ENCODE results near the gene HLF. TPM values are rescaled to one million over a fixed set of nuclear protein-coding genes. Genes with fewer than 3 reads are reported as not detected.

HLF gene
- total RNA-seq, 1 donor: 35.5 TPM

DNA sequence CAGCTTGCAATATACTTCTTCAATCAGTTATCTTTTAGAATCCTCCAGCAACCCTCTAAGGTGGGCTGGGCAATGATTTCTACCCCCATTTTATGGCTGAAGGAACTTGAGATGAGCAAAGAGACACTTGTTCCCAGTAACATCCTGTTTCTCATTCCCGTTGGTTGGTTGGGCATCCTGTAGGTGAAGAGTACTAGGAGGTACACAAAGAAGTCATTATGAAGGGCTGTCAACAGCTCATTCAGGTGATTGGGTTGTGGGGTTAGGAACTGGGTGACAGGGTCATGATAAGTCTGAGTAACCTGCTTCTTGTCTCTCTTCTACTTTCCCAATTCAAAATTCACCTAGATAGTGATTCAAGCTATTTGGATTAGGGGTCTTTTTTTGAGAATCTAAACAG is 80.4 kb downstream of the HLF start:
- no peak for DNase-seq (ENCODE audit: low read depth in 2 of 3, low spot score in 2 of 3)

DNA sequence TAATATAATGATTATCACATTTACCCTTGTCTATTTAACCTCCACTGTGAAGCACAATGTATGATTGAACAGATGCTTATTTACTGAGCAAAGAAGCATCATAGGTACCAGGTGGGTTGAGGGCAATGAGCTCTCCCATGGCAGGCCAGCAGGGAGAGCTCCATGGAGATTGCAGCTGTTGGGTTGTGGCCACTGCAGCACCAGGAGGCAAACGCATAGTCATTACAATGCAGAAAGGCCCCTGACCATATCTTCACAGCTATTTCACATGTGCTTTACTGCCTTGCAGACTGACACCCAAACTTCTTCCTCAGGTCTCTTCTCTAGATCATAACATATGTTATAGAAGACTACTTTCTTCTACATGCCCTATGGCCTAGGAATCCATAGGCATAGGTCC is 81.9 kb downstream of the HLF start:
- DNase-seq (ENCODE audit: low read depth in 2 of 3, low spot score in 2 of 3): no peak

DNA sequence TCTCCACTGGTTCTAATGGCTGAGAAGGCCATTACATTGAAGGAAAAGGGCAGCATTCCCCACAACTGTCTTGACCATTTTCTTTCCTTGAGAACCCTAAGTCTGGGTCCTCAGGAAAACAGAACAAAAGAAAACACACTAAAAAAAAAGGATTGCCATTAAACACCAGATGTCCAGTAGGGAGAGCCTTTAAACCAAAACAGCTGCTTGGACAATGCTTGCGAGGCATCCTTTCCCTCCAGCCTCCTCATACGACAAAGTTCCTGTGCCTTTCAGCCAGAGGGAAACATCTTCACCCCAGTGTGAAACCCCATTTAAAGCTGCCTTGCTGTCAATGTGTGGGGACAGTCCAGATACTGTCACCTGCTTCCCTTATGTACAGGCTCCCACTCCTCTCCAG is 82.6 kb downstream of the HLF start:
- no peak for DNase-seq (ENCODE audit: low read depth in 2 of 3, low spot score in 2 of 3)

DNA sequence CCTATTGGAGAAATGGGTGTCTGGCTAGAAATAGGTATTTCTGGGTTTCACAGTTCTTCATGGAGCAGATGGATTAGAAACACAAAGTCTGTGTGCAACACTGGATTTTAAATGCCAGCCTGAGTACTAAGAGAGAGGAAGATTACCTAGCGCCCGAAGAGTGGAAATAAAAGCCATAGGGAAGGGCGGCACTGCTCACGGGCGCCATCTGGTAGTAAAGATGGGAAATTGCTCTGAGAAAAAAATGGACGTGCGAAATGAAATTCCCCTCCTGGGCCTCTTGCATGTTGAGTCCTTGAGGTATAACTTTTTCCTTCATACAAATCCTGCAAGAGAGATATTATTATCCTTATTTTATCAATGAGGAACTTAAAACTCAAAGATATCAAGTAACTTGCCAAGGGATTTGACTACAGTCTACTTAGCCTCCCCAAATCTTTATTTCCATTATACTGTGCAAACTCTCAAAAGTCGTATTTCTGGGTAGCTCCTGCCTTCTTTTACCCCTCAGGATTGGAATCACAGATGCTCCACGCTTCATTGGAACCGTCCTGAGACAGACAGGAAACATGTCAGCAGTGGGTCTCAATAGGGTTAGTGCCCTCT is 84.1 kb downstream of the HLF start:
- DNase-seq (ENCODE audit: low read depth in 2 of 3, low spot score in 2 of 3): peak; percentile 16 to 75 (median 58)

DNA sequence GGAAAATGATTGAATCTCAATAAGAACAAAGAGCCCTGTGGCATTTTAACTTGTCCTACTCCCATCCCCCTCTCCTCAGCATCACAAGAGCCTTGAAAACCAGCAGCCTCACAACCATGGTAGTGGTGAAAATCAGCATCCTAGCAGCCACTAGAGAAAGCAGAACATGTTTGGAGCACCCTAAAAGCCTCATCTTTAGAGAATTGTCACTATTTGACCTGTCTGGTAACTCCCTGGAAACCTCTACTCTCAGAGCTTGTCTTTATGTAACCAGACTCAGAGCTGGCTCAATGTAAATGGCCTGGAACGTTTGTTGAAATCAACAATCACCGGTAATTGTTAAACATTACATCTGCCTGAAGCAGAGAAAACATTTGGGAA is 86.1 kb downstream of the HLF start:
- no peak for DNase-seq (ENCODE audit: low read depth in 2 of 3, low spot score in 2 of 3)

DNA sequence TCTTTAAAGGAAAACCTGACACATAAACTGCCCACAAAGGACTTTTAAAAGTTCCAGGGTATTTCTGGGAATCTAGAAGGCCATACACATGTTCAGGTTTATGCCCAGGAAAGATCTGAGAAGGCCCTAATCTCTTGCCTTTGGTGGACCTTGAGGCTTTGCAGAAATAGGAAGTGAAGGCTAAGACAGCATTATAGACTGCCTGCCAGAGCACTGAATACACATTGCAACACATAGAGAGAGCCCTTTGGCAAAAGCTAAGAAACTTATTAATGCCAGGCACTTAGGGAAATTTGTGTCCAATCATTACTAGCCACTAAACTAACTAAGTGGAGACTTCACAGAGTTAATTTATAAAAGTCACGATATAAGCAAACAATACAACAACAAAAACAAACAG is 86.5 kb downstream of the HLF start:
- DNase-seq (ENCODE audit: low read depth in 2 of 3, low spot score in 2 of 3): no peak

DNA sequence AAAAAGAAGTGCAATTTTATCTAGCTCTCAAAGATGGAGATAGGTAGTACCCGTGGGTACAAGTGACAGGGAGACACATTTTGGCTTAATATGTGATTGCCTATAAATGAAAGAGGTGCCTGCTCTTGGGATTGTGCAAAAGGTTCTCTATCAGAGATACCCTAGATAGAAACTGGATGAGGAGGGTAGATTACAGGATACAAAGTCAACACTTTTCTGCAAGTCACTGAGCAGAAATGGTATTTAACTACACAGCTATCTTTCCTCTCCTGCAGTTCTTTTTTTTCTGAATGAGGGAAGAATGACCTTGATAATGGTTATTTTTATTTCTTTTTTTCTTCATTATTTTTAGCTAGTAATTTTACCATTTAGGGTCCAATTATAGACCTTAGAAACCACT is 89.2 kb downstream of the HLF start:
- no peak for DNase-seq (ENCODE audit: low read depth in 2 of 3, low spot score in 2 of 3)

DNA sequence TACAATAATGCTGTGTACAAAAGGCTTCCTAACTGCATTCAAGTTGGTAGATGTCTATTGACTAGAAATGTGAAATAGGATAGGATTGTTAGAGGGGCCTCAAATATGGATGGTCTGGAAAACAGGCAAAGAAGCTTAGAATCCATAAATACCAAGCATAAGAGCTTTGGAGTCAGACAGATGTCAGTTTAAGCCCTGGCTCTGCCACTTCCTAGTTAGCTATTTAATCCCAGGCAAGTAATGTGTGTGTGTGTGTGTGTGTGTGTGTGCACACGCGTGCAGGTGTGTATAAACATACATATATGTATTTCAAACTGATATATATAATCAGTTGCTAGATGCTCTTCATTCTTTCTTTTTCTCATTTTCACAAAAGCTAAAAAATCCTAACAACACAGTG is 90.2 kb downstream of the HLF start:
- no peak for DNase-seq (ENCODE audit: low read depth in 2 of 3, low spot score in 2 of 3)

DNA sequence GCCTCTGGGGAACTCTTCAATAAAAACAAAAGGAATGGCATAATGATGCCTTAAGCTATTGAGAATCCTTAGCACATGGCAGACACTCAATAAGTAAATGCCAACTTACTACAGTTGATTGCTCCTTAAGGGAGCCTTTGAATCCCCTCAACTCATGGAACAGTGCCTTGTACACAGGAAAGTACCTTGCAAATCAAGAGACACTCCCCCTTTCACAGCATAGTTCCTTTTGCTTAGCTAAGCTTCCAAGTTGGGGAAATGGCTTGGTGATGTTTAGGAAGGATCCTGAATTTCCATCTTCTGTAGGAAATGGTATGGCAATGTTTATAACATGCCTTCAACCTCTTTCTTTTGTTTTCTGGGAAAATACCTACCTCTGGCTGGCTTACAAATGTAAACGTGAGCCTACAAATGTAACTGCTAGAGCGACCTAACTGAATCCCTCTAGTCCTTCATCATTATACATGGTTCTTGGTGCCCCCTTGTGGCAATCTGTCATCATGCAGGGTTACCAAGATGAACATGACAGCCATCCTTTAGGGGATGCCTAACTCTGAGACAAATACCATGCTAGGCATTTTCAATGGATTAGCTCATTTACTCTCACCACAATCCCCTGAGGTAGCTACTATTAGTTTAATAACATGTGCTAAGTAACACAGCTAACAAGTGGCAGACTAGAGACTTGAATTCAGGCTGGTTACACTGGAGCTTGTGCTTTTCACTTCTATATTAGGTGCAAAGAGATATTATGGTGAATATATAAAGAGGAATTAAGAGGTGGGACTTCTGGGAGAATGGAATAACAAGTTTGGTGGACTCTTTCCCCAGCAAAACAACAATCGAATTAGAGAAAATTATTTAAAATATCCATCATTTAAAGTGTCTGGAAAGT is 91.9 kb downstream of the HLF start:
- peak; percentile 21 to 88 (median 69) for DNase-seq (ENCODE audit: low read depth in 2 of 3, low spot score in 2 of 3)

DNA sequence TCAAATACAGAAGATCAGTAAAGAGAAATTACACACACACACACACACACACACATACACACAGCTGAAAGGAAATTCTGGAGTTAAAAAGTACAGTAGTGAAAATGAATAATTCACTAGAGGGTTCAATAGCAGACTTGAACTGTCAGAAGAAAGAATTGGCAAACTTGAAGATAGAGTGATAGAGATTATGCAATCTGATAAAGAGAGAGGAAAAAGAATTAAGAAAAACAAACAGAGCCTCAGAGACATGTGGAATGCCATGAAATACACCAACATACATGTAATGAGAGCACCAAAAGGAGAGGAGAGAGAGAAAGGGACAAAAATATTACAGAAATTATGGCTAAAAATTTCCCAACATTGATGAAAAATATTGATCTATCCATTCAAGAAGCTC is 96.2 kb downstream of the HLF start:
- DNase-seq (ENCODE audit: low read depth in 2 of 3, low spot score in 2 of 3): no peak

DNA sequence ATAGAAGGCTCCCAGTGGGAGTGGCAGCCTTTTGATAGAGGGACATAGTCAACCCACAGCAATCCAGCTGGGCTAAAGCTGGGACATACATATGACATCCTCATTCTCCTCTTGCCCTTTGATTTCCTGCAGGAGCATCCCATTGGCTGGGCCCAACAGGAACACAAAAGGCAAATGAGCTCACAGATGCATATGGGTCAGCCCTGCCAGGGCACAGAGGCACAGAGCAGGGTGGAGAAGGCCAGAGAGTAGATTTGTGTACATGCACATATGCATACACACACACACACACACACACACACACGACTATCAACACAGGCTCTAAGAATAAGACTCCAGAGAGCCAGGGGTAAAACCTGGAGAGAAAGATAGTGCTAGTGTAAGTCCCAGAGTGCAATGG is 98.3 kb downstream of the HLF start:
- no peak for DNase-seq (ENCODE audit: low read depth in 2 of 3, low spot score in 2 of 3)

DNA sequence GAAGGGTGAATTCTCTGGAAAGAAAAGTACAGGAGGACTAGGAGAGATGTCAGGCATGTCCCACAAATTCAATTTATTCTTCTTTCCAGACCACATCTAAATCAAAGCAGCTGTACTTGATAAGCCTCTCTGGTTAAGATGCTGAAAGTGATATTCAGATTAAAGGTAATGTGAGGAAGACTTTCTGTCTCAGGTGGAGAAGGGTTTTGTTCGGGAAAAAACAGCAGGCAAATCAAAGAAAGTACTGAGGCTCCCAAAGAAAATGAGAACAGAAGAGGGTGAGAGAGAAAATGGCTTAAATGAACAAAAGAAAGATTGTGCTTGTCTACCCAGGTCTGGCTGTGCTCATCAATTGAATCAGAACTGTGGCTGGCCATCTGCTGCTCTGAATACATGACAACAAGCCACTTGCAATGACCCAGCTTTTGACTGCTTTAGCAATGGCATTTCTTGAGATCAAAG is 101.3 kb downstream of the HLF start:
- DNase-seq (ENCODE audit: low read depth in 2 of 3, low spot score in 2 of 3): no peak

DNA sequence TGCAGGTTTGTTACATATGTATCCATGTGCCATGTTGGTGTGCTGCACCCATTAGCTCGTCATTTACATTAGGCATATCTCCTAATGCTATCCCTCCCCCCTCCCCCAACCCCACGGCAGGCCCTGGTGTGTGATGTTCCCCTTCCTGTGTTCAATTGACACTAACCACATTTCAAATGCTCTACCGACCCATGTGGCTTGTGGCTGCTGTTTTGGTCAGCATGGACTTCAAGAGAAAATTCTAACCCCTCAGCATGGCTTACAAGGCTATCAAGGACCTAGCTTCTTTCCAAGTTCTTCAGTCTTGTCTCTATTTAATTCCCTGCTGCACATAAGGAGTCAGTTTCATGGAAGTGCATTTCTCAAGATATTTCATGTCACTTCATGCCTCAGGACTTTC is 103.9 kb downstream of the HLF start:
- peak in 1 of 3 donors; percentile 9 for DNase-seq (ENCODE audit: low read depth in 2 of 3, low spot score in 2 of 3)

Other genes with a start within 250 kb of the HLF start
- gene MMD, start 156.9 kb downstream of the HLF start, total RNA-seq: 7.5 TPM
- under 0.01 TPM for gene SMIM36, start 246.5 kb downstream of the HLF start, total RNA-seq

Data from hematopoietic multipotent progenitor cell (in vitro differentiated cells).